H1 (cell line): Measurements from ENCODE around the gene CACNG4. TPM values are rescaled to one million over a fixed set of nuclear protein-coding genes. Genes with fewer than 3 reads are reported as not detected.

Source experiments
- CTCF ChIA-PET: fragments of 300-600 bp; sonication (Branson Sonifier 250); formaldehyde crosslinking; loops from one replicate; lab custom pipeline; 2021; ENCODE audit not compliant: partially characterized antibody; lab: Charles Lee
- POLR2A ChIA-PET: fragments of 300-600 bp; sonication (Branson Sonifier 250); formaldehyde crosslinking; loops from one replicate; lab custom pipeline; 2021; ENCODE audit warnings: inconsistent platforms; ENCODE audit not compliant: partially characterized antibody; lab: Charles Lee
- DNase-seq, 2 experiments: peaks; one replicate each; pipeline versions ENCODE4 v3.0.0 to v3.0.0-alpha.2; 2010 to 2022; ENCODE audit warnings: low spot score in 2 of 2, low read depth in 1 of 2, mixed read lengths in 1 of 2
- FAIRE-seq: peaks from 2 replicates; lab custom pipeline; 2011; peaks lifted over from hg19 to GRCh38; lab: Jason Lieb, UNC
- H2AFZ ChIP-seq: 2 replicates; pipeline ENCODE4 v1.8.1; 2012; ENCODE audit warnings: low read length, inconsistent platforms
- H2AK5ac ChIP-seq: 2 replicates; pipeline ENCODE4 v1.6.1; 2013; ENCODE audit warnings: low read depth, low read length
- H2BK120ac ChIP-seq: replicated peaks from 2 replicates; pipeline ENCODE3; 2013; ENCODE audit warnings: low read depth, low read length, inconsistent platforms
- H2BK12ac ChIP-seq: 2 replicates; pipeline ENCODE4 v1.6.1; 2013; ENCODE audit warnings: low read depth, low read length
- H2BK15ac ChIP-seq: 2 replicates; pipeline ENCODE4 v1.6.1; 2013; ENCODE audit warnings: low read length
- H2BK20ac ChIP-seq: 2 replicates; pipeline ENCODE4 v1.6.1; 2013; ENCODE audit warnings: low read length
- H2BK5ac ChIP-seq: 2 replicates; pipeline ENCODE4 v1.6.1; 2013; ENCODE audit warnings: low read depth, low read length
- H3K14ac ChIP-seq: 2 replicates; pipeline ENCODE4 v1.6.1; 2013; ENCODE audit warnings: inconsistent platforms; ENCODE audit not compliant: insufficient read length
- H3K18ac ChIP-seq: 2 replicates; pipeline ENCODE4 v1.6.1; 2013; ENCODE audit warnings: low read length; ENCODE audit errors: extremely low read depth
- H3K23ac ChIP-seq: 2 replicates; pipeline ENCODE4 v1.6.1; 2013; ENCODE audit warnings: inconsistent platforms; ENCODE audit not compliant: insufficient read length
- H3K23me2 ChIP-seq: 2 replicates; pipeline ENCODE4 v1.6.1; 2013; ENCODE audit warnings: low read depth, low read length
- H3K27ac ChIP-seq: 2 replicates; pipeline ENCODE4 v1.6.1; 2011; ENCODE audit warnings: low read depth, low read length, inconsistent platforms
- H3K27me3 ChIP-seq, 4 experiments: replicated peaks in 1 of 4; 1 replicate in 1 of 4; 2 replicates in 3 of 4; pipeline versions ENCODE4 v1.6.1 to v1.8.1; 2011 to 2013; ENCODE audit warnings: low read length in 3 of 4, mild to moderate bottlenecking in 3 of 4, inconsistent platforms in 2 of 4, mixed read lengths in 2 of 4, moderate library complexity in 1 of 4; ENCODE audit not compliant: control insufficient read depth in 3 of 4, insufficient read depth in 3 of 4; ENCODE audit errors: extremely low read depth in 1 of 4
- H3K36me3 ChIP-seq, 4 experiments: 2 replicates each; pipeline versions ENCODE4 v1.6.1 to v1.8.1; 2011 to 2013; ENCODE audit warnings: mild to moderate bottlenecking in 4 of 4, low read length in 3 of 4, moderate library complexity in 2 of 4, control low read depth in 1 of 4, inconsistent platforms in 1 of 4; ENCODE audit not compliant: insufficient read depth in 4 of 4, control insufficient read depth in 2 of 4
- H3K4ac ChIP-seq: replicated peaks from 2 replicates; pipeline ENCODE3; 2013; ENCODE audit warnings: low read length, low read depth, mixed read lengths, inconsistent platforms; ENCODE audit not compliant: insufficient read length
- H3K4me1 ChIP-seq, 4 experiments: replicated peaks in 1 of 4; 1 replicate in 1 of 4; 2 replicates in 3 of 4; pipeline versions ENCODE4 v1.6.1 to v1.8.1; 2011 to 2013; ENCODE audit warnings: low read length in 3 of 4, inconsistent platforms in 2 of 4, mixed read lengths in 1 of 4; ENCODE audit not compliant: insufficient read depth in 4 of 4, control insufficient read depth in 3 of 4
- H3K4me2 ChIP-seq, 2 experiments: 2 replicates each; pipeline versions ENCODE4 v1.6.1 to v1.8.1; 2011 to 2013; ENCODE audit warnings: low read depth in 2 of 2, low read length in 2 of 2, control low read depth in 1 of 2, inconsistent platforms in 1 of 2, mild to moderate bottlenecking in 1 of 2; ENCODE audit not compliant: insufficient read depth in 1 of 2
- H3K4me3 ChIP-seq, 4 experiments: fragments of 200-600, 300-600 bp in 1 of 4; sonication (generic), shearing (Covaris generic), sonication (Bioruptor Twin) in 1 of 4; 2 replicates each; pipeline versions ENCODE4 v1.5.1 to v1.8.1; 2011 to 2016; ENCODE audit warnings: low read length in 4 of 4, low read depth in 3 of 4, control low read depth in 2 of 4, inconsistent platforms in 2 of 4, mild to moderate bottlenecking in 2 of 4, mixed read lengths in 1 of 4, moderate library complexity in 1 of 4; ENCODE audit not compliant: insufficient read depth in 2 of 4; ENCODE audit errors: extremely low read depth in 1 of 4
- H3K56ac ChIP-seq: replicated peaks from 2 replicates; pipeline ENCODE3; 2013; ENCODE audit warnings: low read depth, mild to moderate bottlenecking, mixed read lengths, low read length, inconsistent platforms; ENCODE audit not compliant: insufficient read length
- H3K79me1 ChIP-seq: 2 replicates; pipeline ENCODE4 v1.6.1; 2013; ENCODE audit warnings: low read depth, low read length, control low read depth
- H3K79me2 ChIP-seq, 2 experiments: 2 replicates each; pipeline versions ENCODE4 v1.6.1 to v1.8.1; 2012 to 2013; ENCODE audit warnings: low read length in 2 of 2, mild to moderate bottlenecking in 2 of 2, inconsistent platforms in 1 of 2; ENCODE audit not compliant: insufficient read depth in 2 of 2, control insufficient read depth in 1 of 2
- H3K9ac ChIP-seq, 4 experiments: replicated peaks in 1 of 4; 1 replicate in 1 of 4; 2 replicates in 3 of 4; pipeline versions ENCODE4 v1.6.1 to v1.8.1; 2011 to 2013; ENCODE audit warnings: low read depth in 3 of 4, low read length in 3 of 4, control low read depth in 2 of 4, mild to moderate bottlenecking in 2 of 4, moderate library complexity in 2 of 4, inconsistent platforms in 1 of 4; ENCODE audit errors: extremely low read depth in 1 of 4
- H3K9me3 ChIP-seq, 2 experiments: 2 replicates each; pipeline versions ENCODE4 v1.6.1 to v1.8.1; 2012 to 2013; ENCODE audit warnings: mild to moderate bottlenecking in 2 of 2, moderate library complexity in 2 of 2, control low read depth in 1 of 2, inconsistent platforms in 1 of 2, low read depth in 1 of 2, low read length in 1 of 2, mixed read lengths in 1 of 2; ENCODE audit not compliant: insufficient read depth in 2 of 2
- H4K20me1 ChIP-seq, 2 experiments: replicated peaks in 1 of 2; 2 replicates each; pipeline versions ENCODE3 to v1.8.1; 2011 to 2013; ENCODE audit warnings: inconsistent platforms in 2 of 2, low read length in 2 of 2, mild to moderate bottlenecking in 1 of 2; ENCODE audit not compliant: insufficient read depth in 2 of 2, control insufficient read depth in 1 of 2
- H4K5ac ChIP-seq: 2 replicates; pipeline ENCODE4 v1.6.1; 2013; ENCODE audit warnings: low read length, low read depth, mixed read lengths, inconsistent platforms; ENCODE audit not compliant: insufficient read length
- H4K8ac ChIP-seq: 2 replicates; pipeline ENCODE4 v1.8.0; 2013; ENCODE audit warnings: mild to moderate bottlenecking, moderate library complexity, low read length, inconsistent platforms; ENCODE audit not compliant: insufficient read depth; ENCODE audit errors: extremely low read depth
- H4K91ac ChIP-seq: replicated peaks from 2 replicates; pipeline ENCODE3; 2013; ENCODE audit warnings: low read length, mixed read lengths, inconsistent platforms; ENCODE audit not compliant: insufficient read length
- BRCA1 ChIP-seq: IDR thresholded peaks from 2 replicates; pipeline ENCODE4 v1.6.1; 2012; ENCODE audit warnings: low read depth, low read length, improper control_type of control experiment
- TAF7 ChIP-seq: optimal IDR thresholded peaks from 2 replicates; pipeline ENCODE3; 2011; ENCODE audit warnings: low read depth, mild to moderate bottlenecking, inconsistent platforms, low read length, moderate library complexity, borderline replicate concordance
- whole genome bisulfite sequencing, 2 experiments: shearing (Covaris generic) in 1 of 2; methylation state at CpG; one replicate each; pipeline versions ENCODE4 v1.1.6 to v1.1.7; 2013 to 2015; ENCODE audit warnings: low lambda C conversion rate in 2 of 2, mixed read lengths in 2 of 2, inconsistent platforms in 1 of 2, low coverage in 1 of 2, missing lambda C conversion rate in 1 of 2; ENCODE audit not compliant: insufficient replicate concordance in 2 of 2, insufficient coverage in 1 of 2, insufficient read length in 1 of 2; ENCODE audit errors: extremely low coverage in 1 of 2, missing lambda C conversion rate in 1 of 2; 5-methylcytosine and 5-hydroxymethylcytosine counted together
- polyA plus RNA-seq, 7 experiments: library from polyadenylated mRNA; depleted of rRNA in 3 of 7; stranded (reverse) in 5 of 7; unstranded in 2 of 7; fragments of >200 nt in 5 of 7; fragments of 200-250 nt in 2 of 7; gene quantifications; 1 replicate in 5 of 7; 2 replicates in 1 of 7; 4 replicates in 1 of 7; pipeline versions ENCODE4 v1.2.1 to v1.2.3, GENCODE V29; 2011 to 2013; ENCODE audit warnings: missing spikeins in 2 of 7, mixed read lengths in 2 of 7
- total RNA-seq: library from RNA; stranded (reverse); fragmentation: NEBNext Ultra II Directional; extraction: Animal tissue kit (Norgen Biotek cat#: 25700); gene quantifications from 2 replicates; pipeline ENCODE4 v1.2.1, GENCODE V29; 2021

Gene CACNG4
- total and polyA plus RNA-seq, 2 of the 8 experiments (the other 6 are each of a cell fraction or from before 2014, with no cell fraction given): 3.6 to 5.6 TPM

GRCh38 chr17:66994361-66994760, 29.9 kb downstream of the CACNG4 start:
- POLR2A ChIA-PET: interaction anchor here (1.0 kb wide), 1 partner anchor 33 kb away, joined by 3 read pairs; no protein-coding TSS in a partner anchor
- no peak overlapping the region for H3K14ac ChIP-seq
- TF ChIP-seq BRCA1 (no peak), TAF7 (no peak)

More at GRCh38 chr17:66994361-66994760, 29.9 kb downstream of the CACNG4 start:
- DNase-seq (no peak), FAIRE-seq (no peak)
- Histone ChIP-seq H4K8ac (no peak overlapping the region; the same call in 1 of the 2 replicates), H3K27ac (no peak overlapping the region), H2AFZ (no peak overlapping the region), H3K56ac (no peak overlapping the region), H3K79me2 (no peaks in the 10 kb centered on the region), H3K4me3 (no peak overlapping the region), H3K9ac (no peak overlapping the region), H3K4me2 (no peak overlapping the region), H2BK20ac (no peak overlapping the region), H4K5ac (no peak overlapping the region), H3K79me1 (no peaks in the 10 kb centered on the region), H3K36me3 (no peaks in the 10 kb centered on the region), H2BK15ac (no peak overlapping the region), H3K23me2 (no peaks in the 10 kb centered on the region), H4K91ac (no peak overlapping the region), H3K9me3 (no peaks in the 10 kb centered on the region), H4K20me1 (no peaks in the 10 kb centered on the region), H2BK5ac (no peak overlapping the region), H3K4ac (no peak overlapping the region), H3K27me3 (no peaks in the 10 kb centered on the region), H3K4me1 (no peaks in the 10 kb centered on the region), H2BK120ac (no peak overlapping the region), H3K23ac (no peak overlapping the region), H2AK5ac (no peak overlapping the region), H3K18ac (no peak overlapping the region), H2BK12ac (no peak overlapping the region)
- WGBS, 2 experiments: 87% methylated on average over 8 of the region's 8 CpGs; no CpG with 5 or more reads in 1 of the 2 experiments
- CTCF ChIA-PET: interaction anchor here (0.6 to 3.5 kb wide), 5 partner anchors 9 to 280 kb away, joined by 3 to 10 read pairs (median 3); no protein-coding TSS in a partner anchor
